ENCODE data around the gene TOLLIP.
"Not testable (repeated sequence)": the region's sequence is repeated elsewhere in the genome, so short reads cannot be mapped to it uniquely, and the experiment has no call there.

The TOLLIP gene

GRCh38 chr11:1309498-1310317 is at the start of gene TOLLIP:
Gene TOLLIP (minus strand): TSS chr11:1309632. CDS start chr11:1309498, 134 bp downstream.
- DNase-seq, result peak; percentile 98

DNA sequence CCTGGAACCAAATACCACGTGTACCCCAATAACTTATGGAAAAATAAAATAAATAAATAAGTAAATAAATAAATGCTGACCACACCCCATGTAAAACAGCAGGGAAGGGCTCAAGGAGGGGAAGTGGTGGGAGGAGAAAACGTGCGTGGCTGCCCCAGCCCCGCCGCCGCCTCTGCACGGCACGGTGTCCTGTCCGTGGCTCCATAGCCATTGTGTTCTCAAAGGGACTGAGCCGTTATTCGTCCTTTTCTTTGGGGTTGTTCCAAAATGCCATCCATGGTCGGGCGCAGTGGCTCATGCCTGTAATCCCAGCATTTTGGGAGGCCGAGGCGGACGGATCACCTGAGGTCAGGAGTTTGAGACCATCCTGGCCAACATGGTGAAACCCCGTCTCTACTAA is 49.5 kb upstream of the TOLLIP start:
- not testable (repeated sequence) for DNase-seq

DNA sequence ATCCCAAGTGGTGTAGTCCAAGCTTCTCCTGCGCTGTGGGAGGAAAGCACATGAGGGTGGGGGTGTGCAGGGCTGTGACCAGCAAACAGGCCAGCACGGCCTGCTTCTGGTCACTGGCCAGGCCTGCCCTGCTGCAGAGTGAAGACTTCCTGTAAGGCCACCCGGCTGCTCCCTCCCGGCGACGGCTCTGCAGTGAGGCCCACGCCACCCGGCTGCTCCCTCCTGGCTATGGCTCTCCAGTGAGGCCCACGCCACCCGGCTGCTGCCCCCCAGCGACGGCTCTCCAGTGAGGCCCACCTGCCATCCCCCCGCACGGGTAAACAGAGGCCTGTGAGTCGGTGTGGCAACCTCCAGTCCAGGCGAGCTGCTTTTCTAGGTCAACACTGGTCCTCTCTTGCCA is 48.9 kb upstream of the TOLLIP start:
- no peak for DNase-seq

DNA sequence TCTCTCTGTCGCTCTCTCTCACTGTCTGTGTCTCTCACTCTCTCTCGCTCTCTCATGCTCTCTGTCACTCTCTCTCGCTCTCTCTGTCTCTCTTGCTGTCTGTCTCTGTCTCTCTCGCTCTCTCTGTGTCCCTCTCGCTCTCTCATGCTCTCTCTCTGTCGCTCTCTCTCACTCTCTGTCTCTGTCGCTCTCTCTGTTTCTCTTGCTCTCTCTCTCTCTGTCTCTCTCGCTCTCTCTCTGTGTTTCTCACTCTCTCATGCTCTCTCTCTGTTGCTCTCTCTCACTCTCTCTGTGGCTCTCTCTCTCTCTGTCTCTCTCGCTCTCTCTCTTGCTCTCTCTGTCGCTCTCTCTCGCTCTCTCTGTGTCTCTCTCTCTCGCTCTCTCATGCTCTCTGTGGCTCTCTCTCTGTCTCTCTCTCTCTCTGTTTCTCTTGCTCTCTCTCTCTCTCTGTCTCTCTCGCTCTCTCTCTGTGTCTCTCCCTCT is 47.1 kb upstream of the TOLLIP start:
- DNase-seq, result no peak

GRCh38 chr11:1356007-1356435 is 46.6 kb upstream of the TOLLIP start:
- DNase-seq, result no peak

GRCh38 chr11:1354125-1354938 is 44.9 kb upstream of the TOLLIP start:
- no peak for DNase-seq

- DNase-seq, result no peak
Observed at GRCh38 chr11:1353383-1354124, 44.1 kb upstream of the TOLLIP start.

GRCh38 chr11:1352696-1353382 is 43.4 kb upstream of the TOLLIP start:
- DNase-seq, result no peak

DNA sequence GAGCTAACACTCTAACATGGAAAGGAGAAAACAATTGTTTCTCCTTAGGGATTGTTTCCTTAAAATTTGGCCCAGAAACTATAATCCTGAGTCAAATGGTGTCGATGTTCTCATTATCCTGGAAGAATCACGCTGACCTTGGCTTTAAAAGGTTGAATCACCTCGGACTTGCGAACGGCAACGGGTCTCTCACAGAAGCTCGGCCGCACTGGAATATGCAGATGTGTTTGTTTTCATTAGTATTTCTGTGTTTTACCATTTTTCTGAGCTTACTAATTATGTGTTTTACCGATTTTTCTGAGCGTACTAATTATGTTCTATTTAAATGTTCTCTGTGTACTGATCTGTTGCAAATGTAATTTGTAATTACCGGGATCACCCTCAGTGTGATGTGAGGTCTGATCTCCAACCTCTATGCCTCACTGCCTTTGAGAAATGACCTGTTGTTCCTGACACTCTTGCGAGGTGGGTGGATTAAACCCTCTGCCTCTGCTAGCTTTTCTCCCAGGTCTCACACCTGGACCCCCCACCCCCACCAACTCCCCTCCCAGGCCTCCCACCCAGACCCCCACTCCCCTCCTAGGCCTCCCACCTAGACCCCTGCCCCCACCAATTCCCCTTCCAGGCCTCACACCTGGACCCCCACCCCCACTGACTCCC is 42.0 kb upstream of the TOLLIP start:
- DNase-seq, result peak; percentile 34

DNA sequence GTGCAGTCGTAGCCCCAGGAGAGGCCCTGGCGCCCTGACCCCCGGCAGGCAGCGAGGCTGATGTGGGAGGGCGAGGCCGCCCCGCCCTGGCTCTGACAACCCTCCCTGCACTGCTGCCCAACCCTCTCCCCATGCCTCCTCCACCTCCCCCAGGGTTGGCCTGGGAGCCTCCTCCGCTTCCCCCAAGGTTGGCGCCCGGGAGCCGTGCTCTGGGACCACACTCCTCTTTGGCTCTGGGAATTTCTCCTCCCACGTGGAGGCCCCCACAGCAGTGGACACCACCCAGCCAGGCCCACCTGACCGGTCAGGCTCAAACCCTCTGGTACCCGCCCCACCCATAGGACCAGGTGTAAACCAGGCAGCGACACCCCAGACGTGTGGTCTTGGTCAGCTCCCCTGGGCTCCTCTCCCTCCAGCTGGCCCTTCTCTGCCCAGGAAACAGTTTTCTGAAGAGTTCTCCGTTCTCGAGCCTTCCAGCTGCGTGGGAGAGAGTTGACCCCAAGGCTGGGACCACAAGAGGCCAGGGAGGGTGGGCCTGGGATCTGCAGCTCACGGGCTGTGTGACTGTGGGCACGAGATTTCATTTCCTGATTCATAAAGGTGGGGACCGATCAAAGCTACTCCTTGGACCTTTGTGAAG is 40.8 kb upstream of the TOLLIP start:
- no peak for DNase-seq

GRCh38 chr11:1349327-1350041 is 40.1 kb upstream of the TOLLIP start:
- no peak for DNase-seq

DNA sequence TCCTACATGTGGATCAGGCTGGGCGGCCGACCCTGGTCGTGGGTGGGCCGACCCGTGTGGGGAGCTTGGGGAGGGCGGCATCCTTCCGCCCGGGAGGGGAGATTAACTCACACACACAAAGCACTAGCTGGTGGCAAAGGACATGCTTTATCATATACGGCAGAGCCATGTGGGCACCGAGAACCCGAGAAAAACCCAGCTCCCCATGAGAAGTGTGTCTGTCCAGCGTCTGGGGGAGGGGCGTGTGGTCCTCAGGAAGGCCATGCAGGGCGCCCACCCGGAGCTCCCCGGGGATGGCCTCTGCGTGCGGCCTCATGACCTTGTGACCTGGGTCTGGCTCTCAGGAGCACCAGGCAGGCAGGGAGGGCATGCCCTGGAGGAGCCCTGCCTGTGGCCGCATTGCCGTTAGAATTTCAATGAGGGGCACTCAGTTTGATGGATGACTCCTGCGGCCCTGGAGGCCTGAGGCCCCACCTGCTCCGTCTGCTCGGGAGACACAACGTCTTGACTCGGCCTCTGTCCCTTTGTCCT is 39.4 kb upstream of the TOLLIP start:
- DNase-seq, result no peak

DNA sequence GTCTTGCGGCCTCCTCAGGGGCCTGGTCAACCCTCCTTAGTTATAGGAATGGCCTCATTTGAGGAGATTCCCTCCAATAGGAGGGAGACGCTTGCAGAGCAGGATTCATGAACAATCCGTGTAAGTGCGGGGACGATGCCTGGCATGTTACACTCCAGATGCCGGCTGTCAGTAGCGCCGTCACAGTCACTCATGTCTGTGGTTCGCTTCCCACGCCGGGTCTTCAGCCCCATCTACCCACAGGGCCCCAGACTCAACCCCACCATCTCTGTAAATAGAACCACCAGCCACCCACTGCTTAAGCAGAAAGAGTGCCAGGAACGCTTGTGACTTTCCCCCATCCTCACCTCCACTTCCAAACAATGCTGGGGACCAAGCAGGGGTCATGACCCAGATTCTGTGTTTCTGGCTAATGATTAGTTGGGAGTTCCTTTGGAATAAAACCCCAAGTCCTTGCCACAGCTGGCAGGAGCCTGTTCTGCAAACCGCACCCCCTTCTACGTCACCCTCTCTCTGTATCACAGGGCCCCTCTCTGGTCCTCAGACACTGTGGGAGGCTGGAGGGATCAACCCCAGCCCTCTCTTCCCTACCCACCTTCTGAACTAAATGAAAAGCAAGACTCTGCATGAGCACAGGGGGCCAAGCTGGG is 38.8 kb upstream of the TOLLIP start:
- no peak for DNase-seq

DNA sequence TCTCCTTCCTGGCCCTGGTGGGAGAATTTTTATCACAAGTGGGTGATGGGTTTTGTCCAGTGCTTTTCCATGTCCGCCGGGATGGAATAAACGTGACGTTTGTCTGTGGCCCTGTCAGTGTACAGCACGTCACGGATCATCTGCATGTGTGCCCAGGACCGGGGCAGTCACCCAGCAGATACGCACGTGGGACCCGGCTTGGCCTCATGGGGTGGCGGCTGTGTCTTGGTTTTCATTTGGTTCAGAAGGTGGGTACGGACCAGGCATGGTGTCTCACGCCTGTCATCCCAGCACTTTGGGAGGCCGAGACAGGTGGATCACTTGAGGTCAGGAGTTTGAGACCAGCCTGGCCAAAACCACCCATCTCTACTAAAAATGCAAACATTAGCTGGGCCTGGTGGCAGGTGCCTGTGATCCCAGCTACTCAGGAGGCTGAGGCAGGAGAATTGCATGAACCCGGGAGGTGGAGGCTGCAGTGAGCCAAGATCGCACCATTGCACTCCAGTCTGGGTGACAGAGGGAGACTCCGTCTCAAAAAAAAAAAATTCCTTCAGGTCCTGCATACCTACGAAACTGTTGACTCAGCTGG is 38.1 kb upstream of the TOLLIP start:
- DNase-seq, result not testable (repeated sequence)

- no peak for DNase-seq
Observed at GRCh38 chr11:1346669-1347390, 37.4 kb upstream of the TOLLIP start.

DNA sequence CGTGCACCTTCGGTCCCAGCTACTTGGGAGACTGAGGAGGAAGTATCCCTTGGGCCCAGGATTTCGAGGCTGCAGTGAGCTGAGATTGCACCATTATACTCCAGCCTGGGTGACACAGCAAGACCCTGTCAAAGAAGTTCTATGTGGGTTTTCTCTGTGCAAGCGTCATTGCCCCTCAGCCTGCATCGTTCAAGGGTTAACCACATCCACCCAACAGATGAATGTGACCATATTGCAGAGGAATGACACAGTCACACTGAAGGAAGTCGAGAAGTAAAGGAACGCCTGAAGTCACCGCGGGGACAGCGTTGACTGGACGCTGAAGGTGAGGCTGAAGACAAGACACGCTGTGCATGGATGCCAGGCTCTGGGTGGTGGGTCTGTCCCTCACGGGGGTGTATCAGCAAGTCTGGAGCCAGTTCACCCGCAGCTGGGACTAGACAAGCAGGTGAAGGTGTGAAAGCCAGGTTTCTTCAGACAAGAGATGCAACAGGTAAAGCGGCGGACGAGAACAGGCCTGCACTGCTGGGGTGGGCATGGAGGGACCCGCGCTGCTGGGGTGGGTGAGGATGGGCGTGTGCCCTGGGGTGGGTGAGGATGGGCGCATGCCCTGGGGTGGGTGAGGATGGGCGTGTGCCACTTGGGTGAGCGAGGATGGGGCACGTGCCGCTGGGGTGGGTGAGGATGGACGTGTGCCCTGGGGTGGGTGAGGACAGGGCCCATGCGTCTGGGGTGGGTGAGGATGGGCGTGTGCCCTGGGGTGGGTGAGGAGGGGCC is 36.5 kb upstream of the TOLLIP start:
- no peak for DNase-seq

DNA sequence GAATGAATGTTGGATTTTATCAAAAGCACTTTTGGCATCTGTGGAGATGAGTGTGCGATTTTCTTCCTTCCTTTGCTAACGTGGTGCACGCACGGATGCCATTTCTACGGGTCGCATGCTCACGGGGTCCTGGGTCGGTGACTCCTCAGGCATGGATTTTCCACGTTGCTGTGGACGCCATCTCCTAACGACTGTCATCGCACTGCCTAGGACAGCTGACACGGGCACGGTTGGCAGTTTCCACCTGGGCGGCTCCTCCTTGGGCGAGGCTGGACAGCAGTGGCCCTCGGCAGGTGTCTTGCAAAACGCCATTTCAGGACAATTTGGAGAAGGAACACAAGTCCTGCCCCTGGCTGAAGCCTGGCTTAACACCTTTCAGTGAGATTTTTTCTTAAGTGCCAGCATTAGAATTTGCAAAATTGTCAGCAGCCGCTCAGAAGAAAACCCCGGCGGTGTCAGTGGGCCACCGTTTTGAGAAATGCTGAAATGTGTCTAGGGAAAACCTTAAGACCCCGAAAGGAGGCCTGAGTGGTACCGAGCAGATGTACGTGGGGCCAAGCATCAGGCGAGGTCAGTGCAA is 34.7 kb upstream of the TOLLIP start:
- DNase-seq, result no peak

Data from activated CD4-positive, alpha-beta T cell treated with anti-CD3 and anti-CD28 coated beads for 48 hours (primary cell).